ENCODE data around the gene CPED1.
A peak's percentile ranks its signal among the peaks of the same experiment; 100 is the strongest.
"Not testable (repeated sequence)": the region's sequence is repeated elsewhere in the genome, so short reads cannot be mapped to it uniquely, and the experiment has no call there.

CPED1 gene

GRCh38 chr7:121153411-121153810 is 164.9 kb downstream of the CPED1 start:
- no peak for DNase-seq (ENCODE audit: low read depth)

- DNase-seq (ENCODE audit: low read depth), result peak; percentile 74
These were observed 165.5 kb downstream of the CPED1 start for GRCh38 chr7:121153995-121154394.

GRCh38 chr7:121156825-121157224 is 168.3 kb downstream of the CPED1 start:
- no peak for DNase-seq (ENCODE audit: low read depth)

GRCh38 chr7:121157341-121157751 is 168.8 kb downstream of the CPED1 start:
- DNase-seq (ENCODE audit: low read depth), result no peak

GRCh38 chr7:121157885-121158590 is 169.5 kb downstream of the CPED1 start:
- DNase-seq (ENCODE audit: low read depth), result no peak

GRCh38 chr7:121158665-121159064 is 170.2 kb downstream of the CPED1 start:
- DNase-seq (ENCODE audit: low read depth), result no peak

GRCh38 chr7:121159553-121159952 is 171.0 kb downstream of the CPED1 start:
- DNase-seq (ENCODE audit: low read depth), result no peak

- no peak for DNase-seq (ENCODE audit: low read depth)
These were observed 171.9 kb downstream of the CPED1 start for GRCh38 chr7:121160150-121161008.

- no peak for DNase-seq (ENCODE audit: low read depth)
These were observed 175.2 kb downstream of the CPED1 start for GRCh38 chr7:121163699-121164098.

- no peak for DNase-seq (ENCODE audit: low read depth)
These were observed 175.7 kb downstream of the CPED1 start for GRCh38 chr7:121164247-121164646.

GRCh38 chr7:121166916-121167315 is 178.4 kb downstream of the CPED1 start:
- no peak for DNase-seq (ENCODE audit: low read depth)

- DNase-seq (ENCODE audit: low read depth), result peak; percentile 16
These were observed 179.5 kb downstream of the CPED1 start for GRCh38 chr7:121167971-121168370.

GRCh38 chr7:121169469-121169868 is 181.0 kb downstream of the CPED1 start:
- DNase-seq (ENCODE audit: low read depth), result no peak

- no peak for DNase-seq (ENCODE audit: low read depth)
These were observed 184.0 kb downstream of the CPED1 start for GRCh38 chr7:121172484-121172883.

- no peak for DNase-seq (ENCODE audit: low read depth)
These were observed 187.3 kb downstream of the CPED1 start for GRCh38 chr7:121175826-121176225.

GRCh38 chr7:121178452-121178851 is 189.9 kb downstream of the CPED1 start:
- DNase-seq (ENCODE audit: low read depth), result no peak

- no peak for DNase-seq (ENCODE audit: low read depth)
These were observed 190.5 kb downstream of the CPED1 start for GRCh38 chr7:121178869-121179497.

- DNase-seq (ENCODE audit: low read depth), result no peak
These were observed 192.0 kb downstream of the CPED1 start for GRCh38 chr7:121180436-121181063.

- no peak for DNase-seq (ENCODE audit: low read depth)
These were observed 192.8 kb downstream of the CPED1 start for GRCh38 chr7:121181357-121181756.

- DNase-seq (ENCODE audit: low read depth), result no peak
These were observed 193.8 kb downstream of the CPED1 start for GRCh38 chr7:121182281-121182680.

- DNase-seq (ENCODE audit: low read depth), result no peak
These were observed 194.4 kb downstream of the CPED1 start for GRCh38 chr7:121182902-121183301.

- not testable (repeated sequence) for DNase-seq (ENCODE audit: low read depth)
These were observed 195.4 kb downstream of the CPED1 start for GRCh38 chr7:121183883-121184282.
